Natural killer cell (primary cell): ENCODE data around the gene EPAS1. TPM values are rescaled to one million over a fixed set of nuclear protein-coding genes. Genes with fewer than 3 reads are reported as not detected.

ENCODE experiments used
- ATAC-seq, 3 donors: fragments of 150-1000 bp in 2 of 3; fragments of 200-7000 bp in 1 of 3; cut with Tn5 transposase; 1 replicate in 1 of 3; 2 replicates in 2 of 3; pipeline ENCODE4 v1.10.0; 2021; ENCODE audit warnings: mild to moderate bottlenecking in 2 of 3, moderate library complexity in 2 of 3
- DNase-seq, 2 donors: peaks; one replicate each; pipeline versions ENCODE4 v3.0.0 to v3.0.0-alpha.2; 2013 to 2021; ENCODE audit warnings: mixed read lengths in 1 of 2
- H3K27ac ChIP-seq: one replicate; pipeline ENCODE4 v1.5.1; 2013; ENCODE audit warnings: mild to moderate bottlenecking, low read length
- H3K27me3 ChIP-seq: one replicate; pipeline ENCODE4 v1.6.1; 2013; ENCODE audit warnings: low read length; ENCODE audit not compliant: control insufficient read depth, insufficient read depth
- H3K36me3 ChIP-seq: one replicate; pipeline ENCODE4 v1.6.1; 2013; ENCODE audit warnings: low read length; ENCODE audit not compliant: control insufficient read depth, insufficient read depth
- H3K4me1 ChIP-seq: one replicate; pipeline ENCODE4 v1.6.1; 2013; ENCODE audit warnings: low read length; ENCODE audit not compliant: control insufficient read depth, insufficient read depth
- H3K4me3 ChIP-seq: one replicate; pipeline ENCODE4 v1.5.1; 2013; ENCODE audit warnings: low read length
- H3K9me3 ChIP-seq: one replicate; pipeline ENCODE4 v1.6.1; 2013; ENCODE audit warnings: low read length; ENCODE audit not compliant: control insufficient read depth, insufficient read depth
- H3K27ac Mint-ChIP-seq, 2 donors: one replicate each; pipeline ENCODE4 v1.8.0; 2022; ENCODE audit warnings: mild to moderate bottlenecking in 2 of 2, mixed read lengths in 2 of 2, moderate library complexity in 1 of 2
- H3K27me3 Mint-ChIP-seq, 2 donors: one replicate each; pipeline ENCODE4 v1.8.0; 2022; ENCODE audit warnings: low read depth in 2 of 2, mixed read lengths in 2 of 2
- H3K36me3 Mint-ChIP-seq: one replicate; pipeline ENCODE4 v1.8.0; 2022; ENCODE audit warnings: mixed read lengths
- H3K4me1 Mint-ChIP-seq, 2 donors: one replicate each; pipeline ENCODE4 v1.8.0; 2022; ENCODE audit warnings: mixed read lengths in 2 of 2
- H3K4me3 Mint-ChIP-seq: one replicate; pipeline ENCODE4 v1.8.0; 2022; ENCODE audit warnings: mild to moderate bottlenecking, moderate library complexity, mixed read lengths
- H3K9me3 Mint-ChIP-seq, 2 donors: one replicate each; pipeline ENCODE4 v1.8.0; 2022; ENCODE audit warnings: mixed read lengths in 2 of 2
- CTCF ChIP-seq: fragments of 200-600 bp; IDR thresholded peaks from one replicate; pipeline ENCODE4 v1.8.0; 2022; ENCODE audit warnings: antibody characterized with exemption
- WGBS: methylation state at CpG from one replicate; pipeline ENCODE4 v1.1.7; 2013; ENCODE audit warnings: missing lambda C conversion rate; ENCODE audit not compliant: insufficient coverage; 5-methylcytosine and 5-hydroxymethylcytosine counted together
- intact Hi-C: fragments of 100-400 bp; cut with micrococcal nuclease; formaldehyde crosslinking; loops from one replicate; pipeline ENCODE4 v1.14.2; 2022
- total RNA-seq, 4 donors: library from RNA; stranded (reverse); fragments of 120-200 nt in 1 of 4; gene quantifications; one replicate each; pipeline versions ENCODE4 v1.2.3 to v1.2.4, GENCODE V29; 2013 to 2022

The EPAS1 gene
- total RNA-seq, 3 donors from 2014 or later (not counting 1 experiment from before 2014, with no cell fraction given), result 2.1 to 61.4 (median 3.6) TPM

DNA sequence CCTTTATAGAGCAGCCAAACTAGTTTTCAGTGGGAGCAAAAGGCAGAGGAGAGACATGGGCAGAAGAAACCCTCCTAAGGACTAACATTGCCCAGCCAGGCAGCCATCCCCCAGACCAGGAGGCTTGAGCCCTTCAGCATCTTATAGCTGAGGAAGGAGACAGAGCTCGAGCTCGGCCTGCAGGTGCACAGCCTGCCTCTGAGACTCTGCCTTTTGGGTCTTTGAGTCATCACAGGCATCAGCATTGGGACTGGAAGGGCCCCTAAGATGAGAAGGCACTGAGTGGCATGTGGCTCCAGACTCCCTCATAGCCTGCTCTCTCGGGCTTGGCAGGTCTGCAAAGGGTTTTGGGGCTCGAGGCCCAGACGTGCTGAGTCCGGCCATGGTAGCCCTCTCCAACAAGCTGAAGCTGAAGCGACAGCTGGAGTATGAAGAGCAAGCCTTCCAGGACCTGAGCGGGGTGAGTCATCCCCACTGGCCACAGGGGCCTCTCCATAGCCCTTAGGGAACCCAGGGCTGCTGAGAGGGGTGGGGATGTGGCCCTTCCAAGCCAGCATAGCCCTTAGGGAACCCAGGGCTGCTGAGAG lies 84.1 kb downstream of the EPAS1 start:
- 92% methylated on average over 8 of the region's 8 CpGs for WGBS
- no peaks in the 10 kb centered on the region for H3K9me3 Mint-ChIP-seq
- TF ChIP-seq CTCF, result no peak

GRCh38 chr2:46381871-46382270 lies 84.7 kb downstream of the EPAS1 start:
- H3K4me3 Mint-ChIP-seq, result no peak overlapping the region
- H3K4me1 Mint-ChIP-seq, result no peaks in the 10 kb centered on the region
- WGBS, result 93% methylated on average over 8 of the region's 8 CpGs
- intact Hi-C loops, result no loop called here
- H3K4me1 ChIP-seq, result no peaks in the 10 kb centered on the region
- no peaks in the 10 kb centered on the region for H3K27me3 Mint-ChIP-seq
- no peak overlapping the region for H3K27ac Mint-ChIP-seq
- TF ChIP-seq CTCF, result no peak
- no peak for DNase-seq
- no peak overlapping the region for H3K27ac ChIP-seq
- H3K36me3 Mint-ChIP-seq, result no peaks in the 10 kb centered on the region
- no peaks in the 10 kb centered on the region for H3K27me3 ChIP-seq
- no peak for ATAC-seq
- no peaks in the 10 kb centered on the region for H3K9me3 ChIP-seq
- H3K4me3 ChIP-seq, result no peak overlapping the region
- no peaks in the 10 kb centered on the region for H3K9me3 Mint-ChIP-seq
- no peaks in the 10 kb centered on the region for H3K36me3 ChIP-seq

More for the DNA sequence above, 84.1 kb downstream of the EPAS1 start:
- H3K4me1 ChIP-seq, result no peaks in the 10 kb centered on the region
- H3K27me3 ChIP-seq, result no peaks in the 10 kb centered on the region
- no peaks in the 10 kb centered on the region for H3K27me3 Mint-ChIP-seq
- H3K36me3 Mint-ChIP-seq, result no peaks in the 10 kb centered on the region
- no peaks in the 10 kb centered on the region for H3K36me3 ChIP-seq
- no peaks in the 10 kb centered on the region for H3K9me3 ChIP-seq
- H3K4me3 ChIP-seq, result no peak overlapping the region
- no peak overlapping the region for H3K27ac ChIP-seq
- H3K4me1 Mint-ChIP-seq, result no peaks in the 10 kb centered on the region
- H3K4me3 Mint-ChIP-seq, result no peak overlapping the region
- ATAC-seq (no peak), DNase-seq (no peak)
- intact Hi-C loops, result no loop called here
- H3K27ac Mint-ChIP-seq, result no peak overlapping the region

GRCh38 chr2:46382331-46383112 lies 85.3 kb downstream of the EPAS1 start:
- TF ChIP-seq CTCF, result no peak
- Mint-ChIP-seq H3K4me1 (no peaks in the 10 kb centered on the region), H3K27me3 (no peaks in the 10 kb centered on the region), H3K9me3 (no peaks in the 10 kb centered on the region), H3K4me3 (no peak overlapping the region), H3K27ac (no peak overlapping the region), H3K36me3 (no peaks in the 10 kb centered on the region)
- ATAC-seq, result no peak
- intact Hi-C loops, result no loop called here
- H3K4me1 ChIP-seq, result no peaks in the 10 kb centered on the region
- H3K4me3 ChIP-seq, result no peak overlapping the region
- no peaks in the 10 kb centered on the region for H3K36me3 ChIP-seq
- H3K27ac ChIP-seq, result no peak overlapping the region
- DNase-seq, result no peak
- 91% methylated on average over 14 of the region's 14 CpGs for WGBS
- no peaks in the 10 kb centered on the region for H3K27me3 ChIP-seq
- H3K9me3 ChIP-seq, result no peaks in the 10 kb centered on the region

DNA sequence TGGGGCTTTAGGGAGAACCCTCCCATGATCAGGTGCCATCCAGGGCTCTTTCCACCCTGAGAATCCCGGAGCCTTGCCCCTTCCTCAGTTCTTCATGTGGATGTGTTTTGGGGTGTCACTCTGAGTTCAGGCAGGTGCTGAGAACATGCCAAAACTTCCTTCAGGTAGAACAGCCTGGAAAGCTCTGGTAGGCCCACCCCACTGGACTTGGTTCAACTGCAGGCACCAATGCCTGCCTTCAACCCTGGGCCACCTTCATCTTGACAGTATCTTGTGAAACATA lies 85.8 kb downstream of the EPAS1 start:
- ATAC-seq (no peak), DNase-seq (no peak)
- Histone ChIP-seq H3K9me3 (no peaks in the 10 kb centered on the region), H3K27me3 (no peaks in the 10 kb centered on the region), H3K27ac (no peak overlapping the region), H3K4me1 (no peaks in the 10 kb centered on the region), H3K36me3 (no peaks in the 10 kb centered on the region), H3K4me3 (no peak overlapping the region)
- Mint-ChIP-seq H3K9me3 (no peaks in the 10 kb centered on the region), H3K36me3 (no peaks in the 10 kb centered on the region), H3K4me1 (no peaks in the 10 kb centered on the region), H3K4me3 (no peak overlapping the region), H3K27ac (no peak overlapping the region), H3K27me3 (no peaks in the 10 kb centered on the region)
- WGBS, result 100% methylated on average over 1 of the region's 1 CpG
- no peak for TF ChIP-seq CTCF
- intact Hi-C loops, result no loop called here
